Loucy (cell line): Measurements from ENCODE around the gene NES.

ENCODE experiments used
- H2AFZ ChIP-seq: fragments of 200-600 bp; sonication (generic); 2 replicates; pipeline ENCODE4 v1.6.0; 2016; ENCODE audit warnings: antibody characterized with exemption, mild to moderate bottlenecking, low read length, moderate library complexity
- H3F3A ChIP-seq: fragments of 200-600 bp; 2 replicates; pipeline ENCODE4 v1.6.0; 2016; ENCODE audit warnings: antibody characterized with exemption, low read depth, mild to moderate bottlenecking
- H3K27me3 ChIP-seq: fragments of 200-600 bp; sonication (generic); 2 replicates; pipeline ENCODE4 v1.6.1; 2014; ENCODE audit warnings: low read length, mild to moderate bottlenecking; ENCODE audit not compliant: insufficient read depth, poor library complexity, severe bottlenecking
- H3K36me3 ChIP-seq: fragments of 200-600 bp; sonication (generic); 2 replicates; pipeline ENCODE4 v1.6.1; 2016; ENCODE audit warnings: low read length; ENCODE audit not compliant: insufficient read depth
- H3K4me1 ChIP-seq: fragments of 200-600 bp; sonication (generic); 2 replicates; pipeline ENCODE4 v1.5.1; 2014; ENCODE audit warnings: low read length, mild to moderate bottlenecking; ENCODE audit not compliant: insufficient read depth, poor library complexity, severe bottlenecking
- H3K4me2 ChIP-seq: fragments of 200-600 bp; sonication (generic); 2 replicates; pipeline ENCODE4 v1.6.0; 2014; ENCODE audit warnings: antibody characterized with exemption, low read length, low read depth, mild to moderate bottlenecking; ENCODE audit not compliant: poor library complexity, severe bottlenecking
- H3K4me3 ChIP-seq: fragments of 200-600 bp; sonication (generic); 2 replicates; pipeline ENCODE4 v1.5.1; 2014; ENCODE audit warnings: low read length, mild to moderate bottlenecking, mixed read lengths; ENCODE audit not compliant: poor library complexity, severe bottlenecking
- H3K79me2 ChIP-seq: fragments of 200-600 bp; sonication (generic); 2 replicates; pipeline ENCODE4 v1.6.1; 2014; ENCODE audit warnings: low read length; ENCODE audit not compliant: insufficient read depth
- H3K9ac ChIP-seq: fragments of 200-600 bp; sonication (generic); 2 replicates; pipeline ENCODE4 v1.6.0; 2014; ENCODE audit warnings: mild to moderate bottlenecking, low read depth, low read length, moderate library complexity; ENCODE audit not compliant: poor library complexity, severe bottlenecking
- H3K9me2 ChIP-seq: fragments of 200-600 bp; sonication (generic); replicated peaks from 2 replicates; pipeline ENCODE4 v1.6.1; 2016; ENCODE audit warnings: low read depth, low read length, mixed read lengths
- H3K9me3 ChIP-seq: fragments of 200-600 bp; sonication (generic); 2 replicates; pipeline ENCODE4 v1.6.1; 2014; ENCODE audit warnings: mild to moderate bottlenecking, antibody characterized with exemption, low read length, low read depth; ENCODE audit not compliant: insufficient read depth
- H4K20me1 ChIP-seq: fragments of 200-600 bp; sonication (generic); 2 replicates; pipeline ENCODE4 v1.6.0; 2014; ENCODE audit warnings: antibody characterized with exemption, low read length, mild to moderate bottlenecking; ENCODE audit not compliant: insufficient read depth, poor library complexity, severe bottlenecking
- CTCF ChIP-seq: fragments of 200-600 bp; sonication (generic); conservative IDR thresholded peaks from 2 replicates; pipeline ENCODE4 v1.5.1; 2014; ENCODE audit warnings: mild to moderate bottlenecking, antibody characterized with exemption, low read length
- EZH2phosphoT487 ChIP-seq: fragments of 200-600 bp; IDR thresholded peaks from 2 replicates; pipeline ENCODE4 v1.6.1; 2018; ENCODE audit warnings: antibody characterized with exemption, mild to moderate bottlenecking, moderate library complexity, borderline replicate concordance

Gene NES

GRCh38 chr1:156655904-156656516 lies 21.2 kb downstream of the NES start:
- Histone ChIP-seq H3K9me3 (no peaks in the 10 kb centered on the region), H3K4me1 (peaks cover 21% of the 10 kb centered on the region), H3K9ac (no peak overlapping the region), H2AFZ (no peak overlapping the region), H3K79me2 (peaks cover 16% of the 10 kb centered on the region; the same call in 1 of the 2 replicates), H3K4me2 (no peak overlapping the region), H4K20me1 (no peaks in the 10 kb centered on the region), H3F3A (peaks cover 2% of the 10 kb centered on the region; the same call in 1 of the 2 replicates), H3K4me3 (no peak overlapping the region), H3K36me3 (no peaks in the 10 kb centered on the region), H3K27me3 (no peaks in the 10 kb centered on the region), H3K9me2 (no peaks in the 10 kb centered on the region)
- TF ChIP-seq CTCF (no peak), EZH2phosphoT487 (no peak)

- H3F3A ChIP-seq = no peaks in the 10 kb centered on the region
- H3K4me2 ChIP-seq = no peak overlapping the region
- H3K9ac ChIP-seq = no peak overlapping the region
- H3K4me3 ChIP-seq = no peak overlapping the region
- no peaks in the 10 kb centered on the region for H3K9me3 ChIP-seq
- no peaks in the 10 kb centered on the region for H3K27me3 ChIP-seq
- peaks cover 14% of the 10 kb centered on the region for H3K4me1 ChIP-seq
- TF ChIP-seq CTCF = no peak
- no peak for TF ChIP-seq EZH2phosphoT487
- no peaks in the 10 kb centered on the region for H3K9me2 ChIP-seq
- H2AFZ ChIP-seq = no peak overlapping the region
- H3K36me3 ChIP-seq = no peaks in the 10 kb centered on the region
- H4K20me1 ChIP-seq = no peaks in the 10 kb centered on the region
- peaks cover 9% of the 10 kb centered on the region; the same call in 1 of the 2 replicates for H3K79me2 ChIP-seq
Observed at GRCh38 chr1:156655151-156655903, 21.9 kb downstream of the NES start.

GRCh38 chr1:156654700-156655099 lies 22.5 kb downstream of the NES start:
- peaks cover 12% of the 10 kb centered on the region for H3K4me1 ChIP-seq
- H3F3A ChIP-seq = no peaks in the 10 kb centered on the region
- H3K9ac ChIP-seq = no peak overlapping the region
- no peaks in the 10 kb centered on the region for H3K36me3 ChIP-seq
- H3K27me3 ChIP-seq = no peaks in the 10 kb centered on the region
- H3K9me3 ChIP-seq = no peaks in the 10 kb centered on the region
- no peak for TF ChIP-seq EZH2phosphoT487
- TF ChIP-seq CTCF = no peak
- no peaks in the 10 kb centered on the region for H4K20me1 ChIP-seq
- no peak overlapping the region for H2AFZ ChIP-seq
- H3K79me2 ChIP-seq = 0 out of 2 replicates have a peak, but pooled peaks cover 6% of the 10 kb centered on the region
- no peaks in the 10 kb centered on the region for H3K9me2 ChIP-seq
- H3K4me2 ChIP-seq = no peak overlapping the region
- no peak overlapping the region for H3K4me3 ChIP-seq
